G401 (cell line): ENCODE measurements around the gene FAM107A. TPM values are rescaled to one million over a fixed set of nuclear protein-coding genes. Genes with fewer than 3 reads are reported as not detected.
"Not testable (repeated sequence)": the region's sequence is repeated elsewhere in the genome, so short reads cannot be mapped to it uniquely, and the experiment has no call there.

Source experiments
- DNase-seq: peaks from one replicate; pipeline ENCODE4 v3.0.0-alpha.2; 2015; ENCODE audit warnings: low spot score
- in situ Hi-C: cut with HindIII; loops from 2 replicates; pipeline ENCODE4 v1.10.0; 2016; ENCODE audit warnings: low sequenced_read_pairs, mixed read lengths
- total RNA-seq: library from RNA; depleted of rRNA; stranded (reverse); fragments of >200 nt; shearing (Covaris generic); gene quantifications from 2 replicates; pipeline ENCODE4 v1.2.3, GENCODE V29; 2014

FAM107A gene
- total RNA-seq, 1 experiment from 2014 or later, result not detected

- DNase-seq, result no peak
- in situ Hi-C loops, result no loop called here
Measured at GRCh38 chr3:58553003-58553402, 24.2 kb downstream of the FAM107A start.

GRCh38 chr3:58551636-58552180 lies 25.5 kb downstream of the FAM107A start:
- DNase-seq, result no peak
- in situ Hi-C loops, result no loop called here

GRCh38 chr3:58544541-58544940 lies 32.6 kb downstream of the FAM107A start:
- in situ Hi-C loops, result no loop called here
- no peak for DNase-seq

- no peak for DNase-seq
- in situ Hi-C loops, result no loop called here
Measured at GRCh38 chr3:58540176-58540858, 36.9 kb downstream of the FAM107A start.

- no peak for DNase-seq
- in situ Hi-C loops, result no loop called here
Measured at GRCh38 chr3:58539626-58540025, 37.6 kb downstream of the FAM107A start.

- in situ Hi-C loops, result no loop called here
- DNase-seq, result peak; percentile 69
Measured at GRCh38 chr3:58537412-58538301, 39.5 kb downstream of the FAM107A start.

GRCh38 chr3:58536501-58537411 lies 40.4 kb downstream of the FAM107A start, which contains the start of gene ACOX2:
ACOX2 (minus strand) TSS chr3:58537190; CDS start chr3:58535106, 2,084 bp downstream.
- peak; percentile 75 for DNase-seq
- in situ Hi-C loops, result no loop called here

- in situ Hi-C loops, result no loop called here
- peak; percentile 67 for DNase-seq
Measured at GRCh38 chr3:58535531-58536500, 41.4 kb downstream of the FAM107A start.

GRCh38 chr3:58534592-58535494 lies 42.3 kb downstream of the FAM107A start:
- DNase-seq, result no peak
- in situ Hi-C loops, result no loop called here

GRCh38 chr3:58532794-58533220 lies 44.4 kb downstream of the FAM107A start:
- DNase-seq, result peak; percentile 27
- in situ Hi-C loops, result no loop called here

GRCh38 chr3:58531956-58532355 lies 45.2 kb downstream of the FAM107A start:
- in situ Hi-C loops, result no loop called here
- DNase-seq, result no peak

GRCh38 chr3:58531555-58531954 lies 45.6 kb downstream of the FAM107A start:
- no peak for DNase-seq
- in situ Hi-C loops, result no loop called here

GRCh38 chr3:58530354-58530865 lies 46.8 kb downstream of the FAM107A start:
- no peak for DNase-seq
- in situ Hi-C loops, result no loop called here

GRCh38 chr3:58529516-58530353 lies 47.5 kb downstream of the FAM107A start:
- no peak for DNase-seq
- in situ Hi-C loops, result loop anchor here (10.0 kb wide), 1 partner anchor 335 kb away; no protein-coding TSS in a partner anchor

GRCh38 chr3:58528629-58529028 lies 48.6 kb downstream of the FAM107A start:
- peak; percentile 65 for DNase-seq
- in situ Hi-C loops, result loop anchor here (10.0 kb wide), 1 partner anchor 334 kb away; no protein-coding TSS in a partner anchor

GRCh38 chr3:58527440-58527839 lies 49.8 kb downstream of the FAM107A start:
- not testable (repeated sequence) for DNase-seq
- in situ Hi-C loops, result loop anchor here (10.0 kb wide), 1 partner anchor 333 kb away; no protein-coding TSS in a partner anchor
